ENCODE measurements around the gene ITGA7.
A peak's percentile ranks its signal among the peaks of the same experiment; 100 is the strongest.

ITGA7 gene

GRCh38 chr12:55700255-55701018, 7.3 kb downstream of the ITGA7 start:
- H3K27me3 ChIP-seq (ENCODE audit: control insufficient read depth in 1 of 2, insufficient read depth in 1 of 2, low read length in 2 of 2): peaks cover 0 to 33% of the 10 kb centered on the region in 2 experiments

GRCh38 chr12:55699471-55700055, 8.1 kb downstream of the ITGA7 start:
- no peaks in the 10 kb centered on the region for H3K79me1 ChIP-seq (replicated peaks; ENCODE audit: low read length, poor library complexity, severe bottlenecking)
- H2BK15ac ChIP-seq (ENCODE audit: low read depth, poor library complexity, severe bottlenecking): no peak overlapping the region
- no peak overlapping the region for H2BK120ac ChIP-seq (ENCODE audit: low read depth, low read length)
- H4K8ac ChIP-seq (ENCODE audit: low read length): no peak overlapping the region
- no peak overlapping the region for H3K4ac ChIP-seq (ENCODE audit: low read depth in 1 of 2, low read length in 2 of 2)
- H4K91ac ChIP-seq (ENCODE audit: low read length): no peak overlapping the region
- H3K4me3 ChIP-seq (ENCODE audit: insufficient read depth in 1 of 2, low read depth in 1 of 2, low read length in 2 of 2): no peak overlapping the region
- H3K4me2 ChIP-seq (ENCODE audit: low read length, poor library complexity, severe bottlenecking): no peak overlapping the region
- DNase-seq: no peak
- no peak overlapping the region for H2BK5ac ChIP-seq (ENCODE audit: low read depth, low read length, poor library complexity, severe bottlenecking)
- H3K14ac ChIP-seq (ENCODE audit: low read length in 2 of 2): no peak overlapping the region
- peaks cover 0 to 65% of the 10 kb centered on the region in 2 experiments for H3K36me3 ChIP-seq (ENCODE audit: control insufficient read depth in 1 of 2, insufficient read depth in 2 of 2, low read depth in 1 of 2, low read length in 2 of 2)
- H2AFZ ChIP-seq (ENCODE audit: low read depth, low read length): no peak overlapping the region
- H3K27ac ChIP-seq (ENCODE audit: low read length, poor library complexity, severe bottlenecking): no peak overlapping the region
- H2BK12ac ChIP-seq (ENCODE audit: low read length in 2 of 2): no peak overlapping the region
- H3K9me3 ChIP-seq (ENCODE audit: control insufficient read depth, low read length): no peaks in the 10 kb centered on the region
- no peak overlapping the region for H3K9ac ChIP-seq (ENCODE audit: low read length)
- H2AK5ac ChIP-seq (ENCODE audit: low read length, severe bottlenecking): no peak overlapping the region
- peaks cover 0 to 26% of the 10 kb centered on the region in 2 experiments for H3K27me3 ChIP-seq (ENCODE audit: control insufficient read depth in 1 of 2, insufficient read depth in 1 of 2, low read length in 2 of 2)
- 65% methylated on average over 5 of the region's 5 CpGs for WGBS
- no peak overlapping the region for H3K18ac ChIP-seq (ENCODE audit: low read depth in 1 of 2, low read length in 2 of 2)
- no peak overlapping the region for H3K23ac ChIP-seq (ENCODE audit: low read length in 2 of 2)
- H3K4me1 ChIP-seq (ENCODE audit: control insufficient read depth, insufficient read depth, low read depth, low read length): peaks cover 6% of the 10 kb centered on the region

More at GRCh38 chr12:55700255-55701018, 7.3 kb downstream of the ITGA7 start:
- H3K14ac ChIP-seq (ENCODE audit: low read length in 2 of 2): peak overlapping the region in 1 of 2 experiments; percentile 49
- no peak overlapping the region for H2BK15ac ChIP-seq (ENCODE audit: low read depth, poor library complexity, severe bottlenecking)
- H3K4me1 ChIP-seq (ENCODE audit: control insufficient read depth, insufficient read depth, low read depth, low read length): peaks cover 6% of the 10 kb centered on the region
- no peak overlapping the region for H4K91ac ChIP-seq (ENCODE audit: low read length)
- no peak overlapping the region for H3K23ac ChIP-seq (ENCODE audit: low read length in 2 of 2)
- no peaks in the 10 kb centered on the region for H3K9me3 ChIP-seq (ENCODE audit: control insufficient read depth, low read length)
- H2BK12ac ChIP-seq (ENCODE audit: low read length in 2 of 2): no peak overlapping the region
- no peak overlapping the region for H3K18ac ChIP-seq (ENCODE audit: low read depth in 1 of 2, low read length in 2 of 2)
- H2AK5ac ChIP-seq (ENCODE audit: low read length, severe bottlenecking): no peak overlapping the region
- no peak overlapping the region for H2BK5ac ChIP-seq (ENCODE audit: low read depth, low read length, poor library complexity, severe bottlenecking)
- H4K8ac ChIP-seq (ENCODE audit: low read length): no peak overlapping the region
- H2AFZ ChIP-seq (ENCODE audit: low read depth, low read length): no peak overlapping the region
- H3K9ac ChIP-seq (ENCODE audit: low read length): no peak overlapping the region
- H3K4ac ChIP-seq (ENCODE audit: low read depth in 1 of 2, low read length in 2 of 2): no peak overlapping the region
- no peak for DNase-seq
- WGBS: 91% methylated on average over 20 of the region's 21 CpGs
- H3K4me3 ChIP-seq (ENCODE audit: insufficient read depth in 1 of 2, low read depth in 1 of 2, low read length in 2 of 2): no peak overlapping the region
- peaks cover 0 to 56% of the 10 kb centered on the region in 2 experiments for H3K36me3 ChIP-seq (ENCODE audit: control insufficient read depth in 1 of 2, insufficient read depth in 2 of 2, low read depth in 1 of 2, low read length in 2 of 2)
- no peak overlapping the region for H3K4me2 ChIP-seq (ENCODE audit: low read length, poor library complexity, severe bottlenecking)
- no peak overlapping the region for H2BK120ac ChIP-seq (ENCODE audit: low read depth, low read length)
- no peak overlapping the region for H3K27ac ChIP-seq (ENCODE audit: low read length, poor library complexity, severe bottlenecking)
- H3K79me1 ChIP-seq (replicated peaks; ENCODE audit: low read length, poor library complexity, severe bottlenecking): no peaks in the 10 kb centered on the region

GRCh38 chr12:55698965-55699364, 8.7 kb downstream of the ITGA7 start:
- Histone ChIP-seq H3K18ac (ENCODE audit: low read depth in 1 of 2, low read length in 2 of 2) (no peak overlapping the region), H3K4me1 (ENCODE audit: control insufficient read depth, insufficient read depth, low read depth, low read length) (peaks cover 6% of the 10 kb centered on the region), H2BK5ac (ENCODE audit: low read depth, low read length, poor library complexity, severe bottlenecking) (no peak overlapping the region), H3K4me2 (ENCODE audit: low read length, poor library complexity, severe bottlenecking) (no peak overlapping the region), H3K14ac (ENCODE audit: low read length in 2 of 2) (no peak overlapping the region), H4K8ac (ENCODE audit: low read length) (no peak overlapping the region), H3K4me3 (ENCODE audit: insufficient read depth in 1 of 2, low read depth in 1 of 2, low read length in 2 of 2) (no peak overlapping the region), H2AK5ac (ENCODE audit: low read length, severe bottlenecking) (no peak overlapping the region), H2BK120ac (ENCODE audit: low read depth, low read length) (no peak overlapping the region), H3K27me3 (ENCODE audit: control insufficient read depth in 1 of 2, insufficient read depth in 1 of 2, low read length in 2 of 2) (peaks cover 0 to 26% of the 10 kb centered on the region in 2 experiments), H2BK12ac (ENCODE audit: low read length in 2 of 2) (no peak overlapping the region), H3K23ac (ENCODE audit: low read length in 2 of 2) (no peak overlapping the region), H3K79me1 (replicated peaks; ENCODE audit: low read length, poor library complexity, severe bottlenecking) (no peaks in the 10 kb centered on the region), H3K36me3 (ENCODE audit: control insufficient read depth in 1 of 2, insufficient read depth in 2 of 2, low read depth in 1 of 2, low read length in 2 of 2) (peaks cover 0 to 71% of the 10 kb centered on the region in 2 experiments), H2BK15ac (ENCODE audit: low read depth, poor library complexity, severe bottlenecking) (no peak overlapping the region), H3K9me3 (ENCODE audit: control insufficient read depth, low read length) (no peaks in the 10 kb centered on the region), H3K27ac (ENCODE audit: low read length, poor library complexity, severe bottlenecking) (no peak overlapping the region), H3K4ac (ENCODE audit: low read depth in 1 of 2, low read length in 2 of 2) (no peak overlapping the region), H4K91ac (ENCODE audit: low read length) (no peak overlapping the region), H3K9ac (ENCODE audit: low read length) (no peak overlapping the region), H2AFZ (ENCODE audit: low read depth, low read length) (no peak overlapping the region)
- no peak for DNase-seq
- no CpG with 5 or more reads among the region's 1 CpG for WGBS

- no peak overlapping the region for H3K4ac ChIP-seq (ENCODE audit: low read depth in 1 of 2, low read length in 2 of 2)
- no peak for DNase-seq
- peaks cover 0 to 77% of the 10 kb centered on the region in 2 experiments for H3K36me3 ChIP-seq (ENCODE audit: control insufficient read depth in 1 of 2, insufficient read depth in 2 of 2, low read depth in 1 of 2, low read length in 2 of 2)
- no peak overlapping the region for H3K9ac ChIP-seq (ENCODE audit: low read length)
- H3K9me3 ChIP-seq (ENCODE audit: control insufficient read depth, low read length): no peaks in the 10 kb centered on the region
- H3K14ac ChIP-seq (ENCODE audit: low read length in 2 of 2): no peak overlapping the region
- no peak overlapping the region for H2BK5ac ChIP-seq (ENCODE audit: low read depth, low read length, poor library complexity, severe bottlenecking)
- peaks cover 6% of the 10 kb centered on the region for H3K4me1 ChIP-seq (ENCODE audit: control insufficient read depth, insufficient read depth, low read depth, low read length)
- H4K8ac ChIP-seq (ENCODE audit: low read length): no peak overlapping the region
- no peak overlapping the region for H3K4me2 ChIP-seq (ENCODE audit: low read length, poor library complexity, severe bottlenecking)
- no peak overlapping the region for H2AFZ ChIP-seq (ENCODE audit: low read depth, low read length)
- no peak overlapping the region for H2BK120ac ChIP-seq (ENCODE audit: low read depth, low read length)
- H3K18ac ChIP-seq (ENCODE audit: low read depth in 1 of 2, low read length in 2 of 2): no peak overlapping the region
- H2BK15ac ChIP-seq (ENCODE audit: low read depth, poor library complexity, severe bottlenecking): no peak overlapping the region
- no peak overlapping the region for H4K91ac ChIP-seq (ENCODE audit: low read length)
- H3K23ac ChIP-seq (ENCODE audit: low read length in 2 of 2): no peak overlapping the region
- 86% methylated on average over 16 of the region's 16 CpGs for WGBS
- no peak overlapping the region for H3K27ac ChIP-seq (ENCODE audit: low read length, poor library complexity, severe bottlenecking)
- no peaks in the 10 kb centered on the region for H3K79me1 ChIP-seq (replicated peaks; ENCODE audit: low read length, poor library complexity, severe bottlenecking)
- H3K27me3 ChIP-seq (ENCODE audit: control insufficient read depth in 1 of 2, insufficient read depth in 1 of 2, low read length in 2 of 2): peaks cover 0 to 26% of the 10 kb centered on the region in 2 experiments
- H2BK12ac ChIP-seq (ENCODE audit: low read length in 2 of 2): no peak overlapping the region
- no peak overlapping the region for H2AK5ac ChIP-seq (ENCODE audit: low read length, severe bottlenecking)
- no peak overlapping the region for H3K4me3 ChIP-seq (ENCODE audit: insufficient read depth in 1 of 2, low read depth in 1 of 2, low read length in 2 of 2)
Measured at GRCh38 chr12:55698241-55698955, 9.3 kb downstream of the ITGA7 start.

All from mesenchymal stem cell (in vitro differentiated cells and primary cell).